GM19238 (cell line): ENCODE measurements around the gene TMEM86A.
A peak's percentile ranks its signal among the peaks of the same experiment; 100 is the strongest.

Experiments
- DNase-seq: peaks from one replicate; pipeline ENCODE4 v3.0.0; 2011; ENCODE audit warnings: low spot score; ENCODE audit not compliant: insufficient read length

The TMEM86A gene

GRCh38 chr11:18722293-18722637 lies 23.7 kb downstream of the TMEM86A start:
- DNase-seq, result no peak

GRCh38 chr11:18723991-18724390 lies 25.4 kb downstream of the TMEM86A start:
- DNase-seq, result no peak

GRCh38 chr11:18726040-18726439 lies 27.5 kb downstream of the TMEM86A start, which contains the start of gene IGSF22:
Gene IGSF22 (minus strand): TSS chr11:18726188. CDS start chr11:18724236, 1,952 bp downstream.
- no peak for DNase-seq

GRCh38 chr11:18727479-18728236 lies 29.1 kb downstream of the TMEM86A start:
- DNase-seq, result peak; percentile 62

- DNase-seq, result no peak
Observed at GRCh38 chr11:18728658-18729057, 30.1 kb downstream of the TMEM86A start.

- no peak for DNase-seq
Observed at GRCh38 chr11:18729426-18729825, 30.8 kb downstream of the TMEM86A start.

GRCh38 chr11:18730020-18730419 lies 31.4 kb downstream of the TMEM86A start:
- DNase-seq, result no peak

- no peak for DNase-seq
Observed at GRCh38 chr11:18731441-18731840, 32.9 kb downstream of the TMEM86A start.

GRCh38 chr11:18731949-18732821 lies 33.6 kb downstream of the TMEM86A start:
- DNase-seq, result peak; percentile 64

- no peak for DNase-seq
Observed at GRCh38 chr11:18733202-18733601, 34.6 kb downstream of the TMEM86A start.

- DNase-seq, result no peak
Observed at GRCh38 chr11:18736590-18737148, 38.1 kb downstream of the TMEM86A start.

- no peak for DNase-seq
Observed at GRCh38 chr11:18737642-18738041, 39.1 kb downstream of the TMEM86A start.

GRCh38 chr11:18739685-18740084 lies 41.1 kb downstream of the TMEM86A start:
- no peak for DNase-seq

- no peak for DNase-seq
Observed at GRCh38 chr11:18741783-18742182, 43.2 kb downstream of the TMEM86A start.

GRCh38 chr11:18743365-18743764 lies 44.8 kb downstream of the TMEM86A start:
- no peak for DNase-seq

GRCh38 chr11:18743900-18744514 lies 45.4 kb downstream of the TMEM86A start:
- DNase-seq, result no peak

GRCh38 chr11:18745251-18745650 lies 46.7 kb downstream of the TMEM86A start:
- DNase-seq, result no peak

- no peak for DNase-seq
Observed at GRCh38 chr11:18748766-18749365, 50.3 kb downstream of the TMEM86A start.

- no peak for DNase-seq
Observed at GRCh38 chr11:18749681-18750319, 51.2 kb downstream of the TMEM86A start.

GRCh38 chr11:18750944-18751343 lies 52.4 kb downstream of the TMEM86A start:
- no peak for DNase-seq

- DNase-seq, result no peak
Observed at GRCh38 chr11:18752502-18752901, 53.9 kb downstream of the TMEM86A start.
